NT2/D1 (cell line): ENCODE data around the gene ADD2.

ENCODE experiments used
- DNase-seq: peaks from one replicate; pipeline ENCODE4 v3.0.0-alpha.2; 2011; ENCODE audit warnings: low read depth, low spot score
- H3K27me3 ChIP-seq: 2 replicates; pipeline ENCODE4 v1.6.0; 2011; ENCODE audit warnings: mild to moderate bottlenecking; ENCODE audit not compliant: insufficient read length, insufficient read depth
- H3K36me3 ChIP-seq: 2 replicates; pipeline ENCODE4 v1.6.1; 2011; ENCODE audit warnings: mild to moderate bottlenecking, low read length, mixed read lengths; ENCODE audit not compliant: insufficient read depth, insufficient read length
- H3K4me1 ChIP-seq: 2 replicates; pipeline ENCODE4 v1.5.1; 2011; ENCODE audit not compliant: insufficient read depth, insufficient read length
- H3K4me3 ChIP-seq: 2 replicates; pipeline ENCODE4 v1.5.1; 2011; ENCODE audit warnings: low read depth; ENCODE audit not compliant: insufficient read length
- H3K9ac ChIP-seq: 2 replicates; pipeline ENCODE4 v1.6.0; 2011; ENCODE audit warnings: low read depth; ENCODE audit not compliant: insufficient read length
- H3K9me3 ChIP-seq: 2 replicates; pipeline ENCODE4 v1.5.1; 2011; ENCODE audit warnings: mild to moderate bottlenecking, low read length; ENCODE audit not compliant: insufficient read depth
- SUZ12 ChIP-seq: IDR thresholded peaks from 2 replicates; pipeline ENCODE4 v1.6.1; 2011; ENCODE audit not compliant: insufficient read length, insufficient read depth; ENCODE audit errors: extremely low read depth
- YY1 ChIP-seq: IDR thresholded peaks from 2 replicates; pipeline ENCODE4 v1.6.1; 2011; ENCODE audit not compliant: insufficient read length, insufficient read depth
- ZNF274 ChIP-seq: IDR thresholded peaks from 2 replicates; pipeline ENCODE4 v1.6.1; 2011; ENCODE audit warnings: mild to moderate bottlenecking, low read depth, low read length

ADD2 gene

GRCh38 chr2:70796262-70796661, 28.3 kb upstream of the ADD2 start:
- DNase-seq, result no peak
- Histone ChIP-seq H3K36me3 (no peaks in the 10 kb centered on the region), H3K9me3 (no peaks in the 10 kb centered on the region), H3K4me1 (no peaks in the 10 kb centered on the region), H3K9ac (no peak overlapping the region), H3K4me3 (no peak overlapping the region), H3K27me3 (peaks cover 74% of the 10 kb centered on the region)
- TF ChIP-seq ZNF274 (no peak), YY1 (no peak), SUZ12 (no peak)

GRCh38 chr2:70795164-70795995, 27.4 kb upstream of the ADD2 start:
- no peaks in the 10 kb centered on the region for H3K9me3 ChIP-seq
- H3K36me3 ChIP-seq, result no peaks in the 10 kb centered on the region
- H3K4me3 ChIP-seq, result no peak overlapping the region
- H3K9ac ChIP-seq, result no peak overlapping the region
- no peaks in the 10 kb centered on the region for H3K4me1 ChIP-seq
- TF ChIP-seq SUZ12 (no peak), YY1 (no peak), ZNF274 (no peak)
- DNase-seq, result no peak
- H3K27me3 ChIP-seq, result peaks cover 74% of the 10 kb centered on the region

GRCh38 chr2:70793450-70793849, 25.4 kb upstream of the ADD2 start:
- Histone ChIP-seq H3K4me3 (no peak overlapping the region), H3K4me1 (no peaks in the 10 kb centered on the region), H3K27me3 (peaks cover 73% of the 10 kb centered on the region), H3K9ac (no peak overlapping the region), H3K9me3 (no peaks in the 10 kb centered on the region), H3K36me3 (no peaks in the 10 kb centered on the region)
- TF ChIP-seq SUZ12 (no peak), YY1 (no peak), ZNF274 (no peak)
- no peak for DNase-seq

- H3K4me1 ChIP-seq, result no peaks in the 10 kb centered on the region
- no peak for DNase-seq
- no peaks in the 10 kb centered on the region for H3K36me3 ChIP-seq
- H3K9me3 ChIP-seq, result no peaks in the 10 kb centered on the region
- H3K27me3 ChIP-seq, result peaks cover 85% of the 10 kb centered on the region
- H3K4me3 ChIP-seq, result peak within 1 kb of the TSS; percentile 28
- H3K9ac ChIP-seq, result peak within 1 kb of the TSS; percentile 32
- no peak for TF ChIP-seq YY1
- no peak for TF ChIP-seq SUZ12
- no peak for TF ChIP-seq ZNF274
Observed at GRCh38 chr2:70790136-70790828, 22.3 kb upstream of the ADD2 start, which contains the start of gene FIGLA. TSS of gene FIGLA (minus strand) at chr2:70790643. CDS start at chr2:70790638, 5 bp downstream.

GRCh38 chr2:70789304-70790135, 21.5 kb upstream of the ADD2 start:
- peak; percentile 77 for DNase-seq
- no peaks in the 10 kb centered on the region for H3K36me3 ChIP-seq
- H3K4me3 ChIP-seq, result peak overlapping the region; percentile 28
- peak overlapping the region; percentile 32 for H3K9ac ChIP-seq
- no peak for TF ChIP-seq ZNF274
- TF ChIP-seq YY1, result no peak
- no peak for TF ChIP-seq SUZ12
- no peaks in the 10 kb centered on the region for H3K4me1 ChIP-seq
- H3K27me3 ChIP-seq, result peaks cover 78% of the 10 kb centered on the region
- no peaks in the 10 kb centered on the region for H3K9me3 ChIP-seq

- Histone ChIP-seq H3K27me3 (peaks cover 37% of the 10 kb centered on the region), H3K9ac (no peak overlapping the region), H3K4me3 (no peak overlapping the region), H3K9me3 (no peaks in the 10 kb centered on the region), H3K4me1 (no peaks in the 10 kb centered on the region), H3K36me3 (no peaks in the 10 kb centered on the region)
- TF ChIP-seq YY1 (no peak), SUZ12 (no peak), ZNF274 (no peak)
- DNase-seq, result no peak
Observed at GRCh38 chr2:70785137-70785911, 17.3 kb upstream of the ADD2 start.

- Histone ChIP-seq H3K27me3 (peaks cover 29% of the 10 kb centered on the region), H3K36me3 (no peaks in the 10 kb centered on the region), H3K9me3 (no peaks in the 10 kb centered on the region), H3K4me1 (no peaks in the 10 kb centered on the region), H3K9ac (no peak overlapping the region), H3K4me3 (no peak overlapping the region)
- no peak for DNase-seq
- TF ChIP-seq SUZ12, result no peak
- TF ChIP-seq YY1, result no peak
- TF ChIP-seq ZNF274, result no peak
Observed at GRCh38 chr2:70784320-70784719, 16.3 kb upstream of the ADD2 start.
